ENCODE data around the gene TGM1.
"Not testable (repeated sequence)": the region's sequence is repeated elsewhere in the genome, so short reads cannot be mapped to it uniquely, and the experiment has no call there.

The TGM1 gene

DNA sequence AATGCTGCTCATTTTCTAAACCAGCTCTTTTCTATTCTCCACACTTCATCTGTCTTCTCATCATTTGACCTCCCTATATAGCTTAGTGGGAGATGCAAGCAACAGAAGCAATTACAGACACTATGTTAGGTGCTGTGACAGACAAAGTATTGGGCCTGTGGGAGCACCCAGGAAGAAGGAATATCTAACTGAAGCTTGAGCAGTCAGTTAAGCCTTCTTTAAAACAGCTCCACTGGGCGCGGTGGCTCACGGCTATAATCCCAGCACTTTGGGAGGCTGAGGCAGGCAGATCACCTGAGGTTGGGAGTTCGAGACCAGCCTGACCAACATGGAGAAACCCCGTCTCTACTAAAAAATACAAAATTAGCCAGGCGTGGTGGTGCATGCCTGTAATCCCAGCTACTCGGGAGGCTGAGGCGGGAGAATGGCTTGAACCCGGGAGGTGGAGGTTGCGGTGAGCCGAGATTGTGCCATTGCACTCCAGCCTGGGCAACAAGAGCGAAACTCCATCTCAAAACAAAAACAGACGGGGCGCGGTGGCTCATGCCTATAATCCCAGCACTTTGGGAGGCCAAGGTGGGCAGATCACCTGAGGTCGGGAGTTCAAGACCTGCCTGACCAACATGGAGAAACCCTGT, 59.6 kb downstream of the TGM1 start:
- DNase-seq = not testable (repeated sequence)

DNA sequence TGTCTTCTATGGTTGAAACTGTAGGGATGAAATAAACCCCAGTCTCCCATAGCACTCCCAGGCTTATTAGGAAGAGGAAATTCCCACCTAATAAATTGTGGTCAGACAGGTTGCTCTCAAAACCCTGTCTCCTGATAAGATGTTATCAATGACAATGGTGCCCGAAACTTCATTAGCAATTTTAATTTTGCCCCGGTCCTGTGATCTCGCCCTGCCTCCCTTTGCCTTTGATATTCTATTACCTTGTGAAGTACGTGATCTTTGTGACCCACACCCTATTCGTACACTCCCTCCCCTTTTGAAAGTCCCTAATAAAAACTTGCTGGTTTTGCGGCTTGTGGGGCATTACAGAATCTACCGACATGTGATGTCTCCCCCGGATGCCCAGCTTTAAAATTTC, 60.4 kb downstream of the TGM1 start:
- DNase-seq = not testable (repeated sequence)
